ENCODE results near the gene TNIK. TPM values are rescaled to one million over a fixed set of nuclear protein-coding genes. Genes with fewer than 3 reads are reported as not detected.

The TNIK gene
- total and polyA plus RNA-seq, 2 experiments from 2014 or later, result 14.6 to 34.3 TPM

DNA sequence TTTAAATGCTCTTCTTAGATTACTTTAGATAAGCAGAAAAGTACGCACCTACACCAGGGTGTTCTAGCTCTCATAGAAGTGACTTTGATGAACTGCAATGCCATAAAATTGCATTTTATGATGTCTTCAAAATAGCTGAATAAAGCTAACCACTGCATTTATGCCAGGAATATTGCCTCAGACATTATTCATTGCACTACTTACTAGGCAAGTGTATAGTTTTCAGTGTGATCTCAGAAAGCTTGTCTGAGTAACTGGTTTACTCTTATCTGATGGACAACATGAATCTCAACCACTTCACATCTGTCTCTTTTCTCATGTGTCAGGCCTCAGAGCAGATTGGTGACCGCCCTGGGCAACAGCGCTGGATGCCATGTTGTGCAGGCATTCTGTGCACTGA is 314.4 kb downstream of the TNIK start:
- no peaks in the 10 kb centered on the region for H3K9me3 Mint-ChIP-seq
- H2AFZ ChIP-seq, result no peak overlapping the region
- H3K4me1 ChIP-seq (ENCODE audit: insufficient read depth), result no peaks in the 10 kb centered on the region
- peaks cover 4% of the 10 kb centered on the region; the same call in 1 of the 3 replicates for H3K36me3 Mint-ChIP-seq (ENCODE audit: low read depth)
- H3F3A ChIP-seq (replicated peaks; ENCODE audit: low read depth), result no peaks in the 10 kb centered on the region
- H3K27me3 ChIP-seq (ENCODE audit: insufficient read depth), result no peaks in the 10 kb centered on the region
- TF ChIP-seq STAT1 (IDR thresholded peaks at IDR 0.05; ENCODE audit: unreplicated experiment) (no peak), EZH2phosphoT487 (IDR thresholded peaks at IDR 0.05; ENCODE audit: unreplicated experiment) (no peak), CREB1 (CRISPR knock-in tag; IDR thresholded peaks at IDR 0.05; ENCODE audit: low read depth) (no peak)
- TF ChIP-seq, protein P1, sequence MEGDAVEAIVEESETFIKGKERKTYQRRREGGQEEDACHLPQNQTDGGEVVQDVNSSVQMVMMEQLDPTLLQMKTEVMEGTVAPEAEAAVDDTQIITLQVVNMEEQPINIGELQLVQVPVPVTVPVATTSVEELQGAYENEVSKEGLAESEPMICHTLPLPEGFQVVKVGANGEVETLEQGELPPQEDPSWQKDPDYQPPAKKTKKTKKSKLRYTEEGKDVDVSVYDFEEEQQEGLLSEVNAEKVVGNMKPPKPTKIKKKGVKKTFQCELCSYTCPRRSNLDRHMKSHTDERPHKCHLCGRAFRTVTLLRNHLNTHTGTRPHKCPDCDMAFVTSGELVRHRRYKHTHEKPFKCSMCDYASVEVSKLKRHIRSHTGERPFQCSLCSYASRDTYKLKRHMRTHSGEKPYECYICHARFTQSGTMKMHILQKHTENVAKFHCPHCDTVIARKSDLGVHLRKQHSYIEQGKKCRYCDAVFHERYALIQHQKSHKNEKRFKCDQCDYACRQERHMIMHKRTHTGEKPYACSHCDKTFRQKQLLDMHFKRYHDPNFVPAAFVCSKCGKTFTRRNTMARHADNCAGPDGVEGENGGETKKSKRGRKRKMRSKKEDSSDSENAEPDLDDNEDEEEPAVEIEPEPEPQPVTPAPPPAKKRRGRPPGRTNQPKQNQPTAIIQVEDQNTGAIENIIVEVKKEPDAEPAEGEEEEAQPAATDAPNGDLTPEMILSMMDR (conservative IDR thresholded peaks at IDR 0.05; ENCODE audit: low read depth in 2 of 2), result no peak
- TF ChIP-seq, protein P2, sequence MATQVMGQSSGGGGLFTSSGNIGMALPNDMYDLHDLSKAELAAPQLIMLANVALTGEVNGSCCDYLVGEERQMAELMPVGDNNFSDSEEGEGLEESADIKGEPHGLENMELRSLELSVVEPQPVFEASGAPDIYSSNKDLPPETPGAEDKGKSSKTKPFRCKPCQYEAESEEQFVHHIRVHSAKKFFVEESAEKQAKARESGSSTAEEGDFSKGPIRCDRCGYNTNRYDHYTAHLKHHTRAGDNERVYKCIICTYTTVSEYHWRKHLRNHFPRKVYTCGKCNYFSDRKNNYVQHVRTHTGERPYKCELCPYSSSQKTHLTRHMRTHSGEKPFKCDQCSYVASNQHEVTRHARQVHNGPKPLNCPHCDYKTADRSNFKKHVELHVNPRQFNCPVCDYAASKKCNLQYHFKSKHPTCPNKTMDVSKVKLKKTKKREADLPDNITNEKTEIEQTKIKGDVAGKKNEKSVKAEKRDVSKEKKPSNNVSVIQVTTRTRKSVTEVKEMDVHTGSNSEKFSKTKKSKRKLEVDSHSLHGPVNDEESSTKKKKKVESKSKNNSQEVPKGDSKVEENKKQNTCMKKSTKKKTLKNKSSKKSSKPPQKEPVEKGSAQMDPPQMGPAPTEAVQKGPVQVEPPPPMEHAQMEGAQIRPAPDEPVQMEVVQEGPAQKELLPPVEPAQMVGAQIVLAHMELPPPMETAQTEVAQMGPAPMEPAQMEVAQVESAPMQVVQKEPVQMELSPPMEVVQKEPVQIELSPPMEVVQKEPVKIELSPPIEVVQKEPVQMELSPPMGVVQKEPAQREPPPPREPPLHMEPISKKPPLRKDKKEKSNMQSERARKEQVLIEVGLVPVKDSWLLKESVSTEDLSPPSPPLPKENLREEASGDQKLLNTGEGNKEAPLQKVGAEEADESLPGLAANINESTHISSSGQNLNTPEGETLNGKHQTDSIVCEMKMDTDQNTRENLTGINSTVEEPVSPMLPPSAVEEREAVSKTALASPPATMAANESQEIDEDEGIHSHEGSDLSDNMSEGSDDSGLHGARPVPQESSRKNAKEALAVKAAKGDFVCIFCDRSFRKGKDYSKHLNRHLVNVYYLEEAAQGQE (IDR thresholded peaks at IDR 0.05; ENCODE audit: unreplicated experiment), result no peak
- no peaks in the 10 kb centered on the region for H3K36me3 ChIP-seq (ENCODE audit: insufficient read depth)
- no peak for ATAC-seq
- H3K27ac ChIP-seq (ENCODE audit: low read depth), result no peak overlapping the region
- no peak overlapping the region for H3K4me2 ChIP-seq
- H4K20me1 ChIP-seq (replicated peaks; ENCODE audit: insufficient read depth), result no peaks in the 10 kb centered on the region
- H3K4me1 Mint-ChIP-seq, result no peaks in the 10 kb centered on the region
- H3K27me3 Mint-ChIP-seq (ENCODE audit: insufficient read depth, low read depth, poor library complexity), result no peaks in the 10 kb centered on the region
- H3K4me3 Mint-ChIP-seq, result no peak overlapping the region
- H3K9me2 ChIP-seq (ENCODE audit: insufficient read depth), result no peaks in the 10 kb centered on the region
- H3K79me2 ChIP-seq (replicated peaks; ENCODE audit: insufficient read depth), result no peaks in the 10 kb centered on the region
- no peak overlapping the region for H3K27ac Mint-ChIP-seq
- H3K4me3 ChIP-seq, result no peak overlapping the region
- DNase-seq (ENCODE audit: low spot score), result no peak

DNA sequence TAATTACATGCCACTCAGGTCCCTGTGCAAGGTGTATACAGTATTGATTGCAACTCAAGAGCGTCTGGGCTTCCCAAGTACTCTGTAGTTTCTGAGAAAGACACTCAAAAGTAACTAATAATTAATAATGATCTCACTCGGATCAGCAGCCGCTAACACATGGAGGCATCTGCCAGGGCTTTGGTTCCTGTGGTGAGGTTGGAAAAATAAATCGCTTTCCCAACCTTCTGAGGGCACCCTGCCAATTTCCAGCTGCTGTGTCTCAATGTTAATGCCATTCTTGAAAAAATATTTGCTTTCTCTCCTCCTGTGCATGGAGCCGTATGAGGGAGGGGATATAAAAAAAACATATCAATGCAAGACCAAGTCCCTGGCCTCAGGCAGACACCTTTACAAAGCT is 317.2 kb downstream of the TNIK start:
- Histone ChIP-seq H2AFZ (no peak overlapping the region), H3K79me2 (replicated peaks; ENCODE audit: insufficient read depth) (no peaks in the 10 kb centered on the region), H3K4me2 (no peak overlapping the region), H3K4me3 (no peak overlapping the region), H3F3A (replicated peaks; ENCODE audit: low read depth) (no peaks in the 10 kb centered on the region), H3K36me3 (ENCODE audit: insufficient read depth) (no peaks in the 10 kb centered on the region), H4K20me1 (replicated peaks; ENCODE audit: insufficient read depth) (no peaks in the 10 kb centered on the region), H3K27ac (ENCODE audit: low read depth) (no peak overlapping the region), H3K27me3 (ENCODE audit: insufficient read depth) (no peaks in the 10 kb centered on the region), H3K9me2 (ENCODE audit: insufficient read depth) (no peaks in the 10 kb centered on the region), H3K4me1 (ENCODE audit: insufficient read depth) (no peaks in the 10 kb centered on the region)
- peaks cover 9% of the 10 kb centered on the region; the same call in 2 of the 3 replicates for H3K36me3 Mint-ChIP-seq (ENCODE audit: low read depth)
- no peaks in the 10 kb centered on the region for H3K27me3 Mint-ChIP-seq (ENCODE audit: insufficient read depth, low read depth, poor library complexity)
- no peak overlapping the region for H3K4me3 Mint-ChIP-seq
- DNase-seq (ENCODE audit: low spot score), result no peak
- no peak overlapping the region for H3K27ac Mint-ChIP-seq
- no peaks in the 10 kb centered on the region for H3K4me1 Mint-ChIP-seq
- H3K9me3 Mint-ChIP-seq, result no peaks in the 10 kb centered on the region
- ATAC-seq, result no peak
- TF ChIP-seq, protein P1 (conservative IDR thresholded peaks at IDR 0.05; ENCODE audit: low read depth in 2 of 2), result no peak
- TF ChIP-seq NANOG (IDR thresholded peaks at IDR 0.05; ENCODE audit: borderline replicate concordance) (no peak), POLR2AphosphoS5 (IDR thresholded peaks at IDR 0.05; ENCODE audit: low read depth) (no peak), CREB1 (CRISPR knock-in tag; IDR thresholded peaks at IDR 0.05; ENCODE audit: low read depth) (no peak), EZH2 (IDR thresholded peaks at IDR 0.05; ENCODE audit: low read depth, unreplicated experiment) (no peak), STAT1 (IDR thresholded peaks at IDR 0.05; ENCODE audit: unreplicated experiment) (no peak), JUNB (IDR thresholded peaks at IDR 0.05; ENCODE audit: unreplicated experiment) (no peak), EZH2phosphoT487 (IDR thresholded peaks at IDR 0.05; ENCODE audit: unreplicated experiment) (no peak), ZNF331 (CRISPR knock-in tag; IDR thresholded peaks at IDR 0.05; ENCODE audit: low read depth) (no peak)
